HG03064 (cell line): ENCODE results near the gene PDE4D.

Experiments
- ATAC-seq: cut with Tn5 transposase; IDR thresholded peaks from one replicate; pipeline ENCODE4 v1.9.1; 2021; ENCODE audit warnings: low read depth; ENCODE audit not compliant: unreplicated experiment

PDE4D gene

GRCh38 chr5:59893429-59894227 lies at the start of gene PDE4D:
PDE4D (minus strand) TSS chr5:59893726.
- ATAC-seq, result no peak

- ATAC-seq, result no peak
These were observed 44.1 kb upstream of the PDE4D start for GRCh38 chr5:59937633-59938032.

- ATAC-seq, result no peak
These were observed 29.9 kb upstream of the PDE4D start for GRCh38 chr5:59923465-59923864.

- ATAC-seq, result no peak
These were observed 28.7 kb upstream of the PDE4D start for GRCh38 chr5:59922220-59922619.

- ATAC-seq, result no peak
These were observed 28.3 kb upstream of the PDE4D start for GRCh38 chr5:59921816-59922215.

- ATAC-seq, result no peak
These were observed 26.0 kb upstream of the PDE4D start for GRCh38 chr5:59919484-59919883.

- ATAC-seq, result no peak
These were observed 23.6 kb upstream of the PDE4D start for GRCh38 chr5:59917121-59917520.

GRCh38 chr5:59905188-59905587 lies 11.7 kb upstream of the PDE4D start:
- ATAC-seq, result no peak

- no peak for ATAC-seq
These were observed 3.5 kb upstream of the PDE4D start for GRCh38 chr5:59897075-59897474.

- ATAC-seq, result no peak
These were observed 1.4 kb downstream of the PDE4D start for GRCh38 chr5:59891962-59892643.

- ATAC-seq, result no peak
These were observed 6.3 kb downstream of the PDE4D start for GRCh38 chr5:59887274-59887673.

GRCh38 chr5:59874675-59875074 lies 18.9 kb downstream of the PDE4D start:
- ATAC-seq, result no peak

- ATAC-seq, result no peak
These were observed 20.4 kb downstream of the PDE4D start for GRCh38 chr5:59873113-59873512.

GRCh38 chr5:59866661-59867060 lies 26.9 kb downstream of the PDE4D start:
- no peak for ATAC-seq

GRCh38 chr5:59864718-59865117 lies 28.8 kb downstream of the PDE4D start:
- ATAC-seq, result no peak

GRCh38 chr5:59863777-59864176 lies 29.7 kb downstream of the PDE4D start:
- no peak for ATAC-seq

GRCh38 chr5:59856358-59856757 lies 37.2 kb downstream of the PDE4D start:
- ATAC-seq, result no peak

GRCh38 chr5:59850766-59851165 lies 42.8 kb downstream of the PDE4D start:
- ATAC-seq, result no peak

- no peak for ATAC-seq
These were observed 45.9 kb downstream of the PDE4D start for GRCh38 chr5:59847586-59847985.

- no peak for ATAC-seq
These were observed 47.8 kb downstream of the PDE4D start for GRCh38 chr5:59845730-59846129.

- no peak for ATAC-seq
These were observed 49.9 kb downstream of the PDE4D start for GRCh38 chr5:59843511-59844213.
